HG03196 (cell line): ENCODE data around the gene NSMF.

Experiments used
- ATAC-seq: cut with Tn5 transposase; IDR thresholded peaks from one replicate; pipeline ENCODE4 v1.9.1; 2021; ENCODE audit not compliant: unreplicated experiment

NSMF gene

DNA sequence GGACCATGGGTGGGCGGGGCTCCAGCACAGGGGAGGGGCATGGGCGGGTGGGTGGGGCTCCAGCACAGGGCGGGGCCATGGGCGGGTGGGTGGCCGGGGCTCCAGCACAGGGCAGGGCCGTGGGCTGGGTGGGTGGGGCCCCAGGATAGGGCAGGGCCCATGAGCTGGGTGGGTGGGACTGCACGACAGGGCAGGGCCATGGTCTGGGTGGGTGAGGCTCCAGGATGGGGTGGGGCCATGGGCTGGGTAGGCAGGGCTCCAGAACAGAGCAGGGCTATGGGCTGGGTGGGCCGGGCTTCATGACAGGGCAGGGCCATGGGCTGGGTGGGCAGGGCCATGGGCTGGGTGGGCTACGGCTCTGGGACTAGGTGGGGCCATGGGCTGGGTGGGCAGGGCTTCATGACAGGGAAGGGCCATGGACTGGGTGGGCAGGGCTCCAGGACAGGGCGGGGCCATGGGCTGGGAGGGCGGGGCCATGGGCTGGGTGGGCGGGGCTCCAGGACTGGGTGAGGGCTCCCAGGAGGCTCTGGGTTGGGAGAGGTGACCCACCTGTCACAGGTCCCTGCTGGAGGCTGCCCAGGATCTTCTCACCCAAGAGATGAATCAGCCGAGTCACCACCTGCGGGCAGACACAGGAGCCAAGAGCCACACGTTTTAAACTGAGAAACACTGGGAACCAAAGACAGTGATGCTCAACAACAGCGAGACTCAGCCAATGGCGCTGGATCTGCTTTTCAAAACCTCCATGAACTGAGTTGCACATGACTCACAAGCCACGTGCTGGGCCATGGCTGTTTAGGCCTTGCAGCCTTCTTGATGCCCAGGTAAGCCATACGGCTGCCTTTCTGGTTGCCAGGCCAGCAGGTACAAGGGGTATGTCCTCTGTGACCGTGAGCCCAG is 33.6 kb upstream of the NSMF start:
- ATAC-seq: no peak

DNA sequence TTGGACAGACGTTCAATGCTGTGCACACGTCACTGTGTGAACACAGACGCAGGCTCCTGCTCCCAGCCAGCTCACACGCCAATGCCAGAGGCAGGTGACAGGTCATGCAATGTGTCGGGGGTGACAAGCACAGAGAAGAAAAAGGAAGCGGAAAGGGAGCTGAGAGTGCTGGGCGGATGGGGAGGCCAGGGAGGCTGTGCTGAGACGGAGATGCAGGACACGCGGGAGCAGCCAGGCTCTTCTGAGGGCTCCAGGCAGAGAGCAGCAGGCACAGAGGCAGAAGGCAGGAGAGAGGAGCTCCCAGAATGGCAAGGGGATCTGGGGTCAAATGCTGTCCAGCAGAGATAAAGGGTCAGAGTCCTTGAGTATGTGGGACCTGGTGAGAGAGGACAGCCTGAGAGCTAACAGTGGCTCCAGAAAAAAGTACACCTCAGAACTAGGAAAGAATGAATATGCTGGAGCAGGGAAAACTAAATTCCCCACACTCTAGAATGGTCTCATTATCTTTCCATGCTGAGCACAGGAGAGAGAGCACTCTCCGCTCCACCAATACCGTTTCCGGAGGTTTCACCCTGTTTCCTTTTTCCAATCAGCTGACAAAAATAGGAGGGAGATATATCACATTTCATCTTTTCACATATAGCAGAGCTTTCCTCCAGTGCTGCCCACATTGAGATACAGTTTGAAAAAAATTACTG is 32.8 kb upstream of the NSMF start:
- ATAC-seq: no peak

DNA sequence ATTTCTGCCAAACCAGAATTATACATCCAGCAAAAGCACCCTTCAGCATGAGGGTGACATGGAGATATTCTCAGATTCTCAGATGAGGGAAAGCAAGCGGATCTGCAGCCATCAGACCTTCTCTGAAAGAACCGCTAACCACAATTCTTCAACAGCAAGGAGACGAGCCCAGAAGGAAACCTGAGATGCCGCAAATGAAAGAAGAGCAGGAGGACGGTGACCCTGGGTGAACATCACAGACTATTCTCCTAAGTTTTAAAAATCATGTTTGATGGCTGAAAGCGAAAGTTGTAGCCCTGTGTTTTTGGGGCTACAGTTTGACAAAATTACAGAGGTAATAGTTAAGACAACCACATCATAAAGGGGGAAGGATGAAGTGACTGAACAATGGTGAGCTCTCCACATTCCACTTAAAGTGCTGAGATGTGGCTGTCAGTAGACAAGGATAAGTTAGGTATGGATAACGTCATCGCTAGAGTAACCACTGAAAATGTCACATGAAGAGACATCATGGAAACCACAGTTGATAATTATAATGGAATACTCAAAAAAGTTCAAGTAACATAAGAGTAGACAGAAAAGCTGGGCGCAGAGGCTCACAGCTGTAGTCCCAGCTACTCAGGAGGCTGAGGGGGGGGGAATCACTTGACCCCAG is 31.5 kb upstream of the NSMF start:
- ATAC-seq: no peak

DNA sequence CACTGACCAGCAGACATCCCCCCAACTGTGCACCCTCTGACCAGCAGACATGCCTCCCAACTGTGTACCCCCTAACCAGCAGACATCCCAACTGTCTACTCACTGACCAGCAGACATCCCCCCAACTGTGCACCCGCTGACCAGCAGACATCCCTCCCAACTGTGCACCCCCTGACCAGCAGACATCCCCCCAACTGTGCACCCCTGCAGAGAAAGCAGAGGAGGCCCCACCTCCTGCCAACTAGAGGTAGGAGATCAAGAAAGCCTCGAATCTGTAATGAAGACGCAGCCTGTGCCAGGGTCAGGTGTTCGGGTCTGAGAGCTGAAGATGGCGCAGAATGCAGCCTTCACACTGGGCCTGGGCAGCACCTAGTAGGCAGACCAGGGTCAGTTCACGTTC is 29.8 kb upstream of the NSMF start:
- no peak for ATAC-seq

DNA sequence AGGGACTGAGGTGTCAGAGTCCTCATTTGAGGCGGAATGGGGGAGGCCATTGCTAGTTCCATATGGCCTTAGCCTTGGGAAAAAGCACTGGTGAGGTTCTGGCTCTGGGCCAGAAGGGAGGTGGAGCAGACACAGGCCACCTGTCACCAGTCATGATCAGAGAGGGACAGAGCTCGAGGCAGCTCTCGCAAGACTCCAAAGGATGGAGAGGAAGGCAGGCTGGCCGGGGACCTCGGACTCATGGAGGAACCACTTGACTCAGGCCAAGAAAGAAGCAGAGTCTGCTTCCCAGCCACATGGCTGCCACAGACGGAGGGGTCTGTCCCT is 29.2 kb upstream of the NSMF start:
- no peak for ATAC-seq

DNA sequence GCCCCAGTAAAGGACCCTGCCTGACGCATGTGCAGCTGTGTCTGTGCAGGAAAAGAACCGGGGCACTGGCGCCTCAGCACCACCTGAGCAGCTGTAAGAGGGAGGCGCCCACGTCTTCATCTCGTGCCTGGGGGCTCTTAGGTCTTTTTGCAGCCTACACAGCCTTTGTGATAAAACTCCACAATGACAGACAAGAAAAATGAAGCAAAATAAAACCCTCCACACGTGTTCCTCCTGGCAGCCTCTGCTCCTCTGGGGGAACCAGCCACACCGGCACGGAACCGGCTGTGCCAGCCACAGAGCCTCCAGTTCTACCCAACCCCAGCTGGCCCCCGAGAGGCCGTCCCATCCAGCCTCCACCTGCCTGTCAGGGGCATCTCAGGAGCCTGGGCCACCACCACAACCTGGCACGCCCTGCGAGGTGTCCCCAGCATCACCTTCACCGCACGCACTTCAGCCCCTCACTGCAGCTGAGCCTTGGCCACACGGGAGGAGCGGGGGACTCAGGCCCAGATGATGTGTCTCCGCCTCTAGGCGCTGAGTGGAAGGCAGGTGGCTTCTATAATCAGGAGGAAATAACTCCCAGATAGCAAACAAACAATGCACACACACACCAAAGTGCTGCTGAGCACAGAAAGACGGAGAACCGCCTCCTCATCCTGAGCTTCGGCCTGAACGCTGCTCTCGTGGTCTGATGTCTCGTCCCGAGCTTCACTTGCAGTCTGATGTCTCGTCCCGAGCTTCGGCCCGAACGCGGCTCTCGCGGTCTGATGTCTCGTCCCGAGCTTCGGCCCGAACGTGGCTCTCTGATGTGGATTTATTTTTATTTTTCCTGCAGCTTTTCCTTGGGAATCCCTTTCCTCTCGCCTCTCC is 28.6 kb upstream of the NSMF start:
- ATAC-seq: no peak

DNA sequence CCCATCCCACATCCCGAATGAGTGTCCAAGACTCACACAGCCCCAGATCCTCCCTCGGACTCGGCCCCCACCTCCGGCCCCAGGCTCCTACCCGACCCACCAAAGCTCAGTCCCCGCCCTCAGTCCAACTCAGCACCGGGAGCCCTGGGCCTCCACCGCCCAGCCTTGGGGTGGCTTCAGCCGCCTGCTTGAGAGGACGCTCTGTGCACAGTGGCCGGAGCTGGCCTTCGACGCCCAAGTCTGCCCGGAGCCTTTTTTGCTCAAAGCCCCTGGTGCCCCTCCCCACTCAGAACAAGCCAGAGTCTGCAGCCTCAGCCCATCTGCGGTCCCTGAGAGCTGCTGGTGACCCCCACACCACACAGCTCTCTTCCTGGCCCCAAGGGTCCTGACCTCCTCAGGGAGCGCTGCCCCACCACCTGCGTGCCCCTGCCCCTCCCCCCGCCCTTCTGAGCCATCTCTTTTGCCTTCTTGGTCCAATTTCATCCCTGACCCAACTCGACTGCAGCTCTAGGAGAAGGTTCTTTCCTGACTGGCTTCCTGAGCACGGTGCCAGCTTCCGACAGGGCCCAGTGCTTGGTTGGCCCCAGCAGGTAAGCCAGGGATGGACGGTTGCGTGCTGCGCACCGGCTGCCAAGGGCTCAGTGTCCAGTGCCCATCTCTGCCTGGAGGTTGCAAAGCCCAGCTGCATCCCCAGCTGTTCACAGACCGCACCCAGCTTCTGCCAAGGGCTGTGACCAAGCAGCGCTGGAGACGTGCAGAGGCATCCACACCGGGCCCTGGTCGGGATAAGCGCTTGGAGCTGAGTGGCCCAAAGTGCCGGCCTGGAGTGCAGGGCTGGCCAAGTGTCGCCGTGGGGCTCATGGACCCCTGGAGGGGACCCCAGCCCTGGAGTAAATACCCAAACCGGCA is 27.7 kb upstream of the NSMF start:
- ATAC-seq: no peak

DNA sequence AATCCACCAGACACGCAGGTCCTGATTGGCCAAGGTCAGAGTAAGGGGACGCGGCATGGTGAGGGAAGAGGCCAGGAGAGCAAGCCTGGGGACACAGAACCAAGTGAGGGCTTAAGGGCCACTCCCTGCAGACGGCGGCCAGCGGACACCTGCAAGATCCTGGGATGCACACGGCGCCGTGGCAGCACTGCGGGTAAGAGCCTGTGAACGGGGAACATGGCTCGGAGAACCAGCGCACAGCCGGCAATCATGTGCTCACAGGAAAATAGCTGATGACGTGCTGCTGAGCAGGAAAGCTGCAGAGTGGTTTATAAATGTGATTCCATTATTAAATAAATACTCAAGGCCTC is 27.0 kb upstream of the NSMF start:
- no peak for ATAC-seq

DNA sequence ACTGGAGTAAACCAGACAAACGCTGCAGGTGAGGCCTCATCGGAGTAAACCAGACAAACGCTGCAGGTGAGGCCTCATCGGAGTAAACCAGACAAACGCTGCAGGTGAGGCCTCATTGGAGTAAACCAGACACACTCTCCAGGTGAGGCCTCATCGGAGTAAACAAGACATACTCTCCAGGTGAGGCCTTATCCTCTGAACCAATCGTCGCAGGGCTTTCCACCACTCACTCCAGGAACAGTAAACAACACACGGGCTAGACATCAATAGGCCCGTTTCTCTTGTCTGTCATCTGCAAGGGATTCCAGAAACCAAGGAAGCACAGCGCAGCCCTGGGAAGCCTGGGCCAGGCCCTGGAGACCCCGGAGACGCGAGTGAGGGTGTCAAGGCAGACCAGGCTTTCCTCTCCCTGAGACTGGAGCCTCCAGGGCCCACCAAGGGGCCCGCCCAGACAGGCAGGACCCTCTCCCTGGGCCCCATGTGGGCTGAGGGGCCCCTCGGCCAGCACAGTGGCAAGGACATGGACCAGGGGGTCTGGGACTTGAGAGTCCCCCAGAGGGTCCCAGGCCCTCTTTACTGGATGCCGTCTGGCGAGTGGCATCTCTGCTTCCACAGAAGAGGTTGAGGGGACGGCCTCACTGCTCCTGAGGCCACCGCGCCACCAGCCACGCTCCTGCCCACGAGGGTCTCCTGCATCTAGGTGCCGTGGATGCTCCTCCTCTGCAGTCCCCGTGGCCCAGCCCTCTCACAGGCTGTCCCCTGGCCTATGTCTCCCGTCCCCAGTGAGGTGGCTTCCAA is 26.4 kb upstream of the NSMF start:
- no peak for ATAC-seq

DNA sequence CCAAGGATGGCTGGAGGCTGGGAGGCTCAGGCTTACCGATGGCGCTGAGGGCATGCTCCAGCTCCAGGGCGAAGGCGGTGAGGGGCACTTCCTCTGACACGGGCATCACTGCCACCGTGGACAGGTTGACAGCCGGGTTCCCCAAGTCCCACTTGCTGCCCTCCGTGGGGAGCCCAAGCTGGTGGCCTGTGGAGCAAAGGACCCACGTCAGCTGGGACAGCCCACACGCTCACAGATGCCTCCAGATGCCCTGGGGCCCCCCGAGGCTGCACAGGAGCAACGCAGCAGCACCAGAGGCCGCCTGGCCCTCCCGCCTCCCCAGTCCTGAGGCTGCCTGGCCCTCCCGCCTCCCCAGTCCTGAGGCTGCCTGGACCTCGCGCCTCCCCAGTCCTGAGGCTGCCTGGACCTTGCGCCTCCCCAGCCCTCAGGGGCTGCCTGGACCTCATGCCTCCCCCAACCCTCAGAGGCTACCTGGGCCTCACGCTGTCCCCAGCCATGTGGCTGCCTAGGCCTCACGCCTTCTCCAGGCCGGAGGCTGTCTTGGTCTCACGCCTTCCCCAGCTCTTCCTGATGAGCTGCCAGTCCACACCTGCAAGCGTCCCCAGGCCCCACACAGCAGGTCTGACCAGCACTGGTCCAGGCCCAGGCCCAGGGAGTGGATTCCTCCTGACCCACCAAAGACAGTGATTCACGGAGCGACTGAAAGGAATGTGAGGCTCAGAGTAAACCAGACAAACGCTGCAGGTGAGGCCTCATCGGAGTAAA is 25.6 kb upstream of the NSMF start:
- ATAC-seq: no peak

DNA sequence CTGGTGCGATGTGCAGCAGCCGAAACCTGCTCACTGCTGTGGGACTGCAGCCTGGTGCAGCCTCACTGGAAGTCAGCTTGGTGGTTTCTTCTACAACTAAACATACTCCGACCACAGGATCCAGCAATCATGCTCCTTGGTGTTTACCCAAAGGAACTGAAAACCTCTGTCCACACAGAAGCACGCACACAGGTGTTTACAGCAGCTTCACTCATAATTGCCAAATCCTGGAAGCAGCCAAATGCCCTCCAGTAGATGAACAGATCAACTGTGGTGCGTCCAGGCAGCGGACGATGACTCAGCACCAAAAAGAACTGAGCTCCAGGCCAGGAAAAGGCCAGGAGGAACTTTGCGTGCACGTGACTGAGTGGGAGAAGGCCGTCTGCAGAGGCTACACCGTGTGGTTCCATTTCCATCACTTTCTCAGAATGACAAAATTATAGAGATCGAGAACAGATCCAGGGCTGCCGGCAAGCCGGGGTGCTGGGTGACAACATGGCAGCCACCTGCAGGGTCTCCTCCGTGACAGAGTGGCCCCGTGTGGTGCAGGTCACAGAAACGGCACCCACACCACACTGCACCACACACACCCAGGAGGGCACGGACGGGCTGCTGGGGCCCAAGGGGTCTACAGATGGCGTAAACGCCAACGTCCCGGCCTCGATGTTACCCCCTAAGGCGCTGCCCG is 23.1 kb upstream of the NSMF start:
- no peak for ATAC-seq

DNA sequence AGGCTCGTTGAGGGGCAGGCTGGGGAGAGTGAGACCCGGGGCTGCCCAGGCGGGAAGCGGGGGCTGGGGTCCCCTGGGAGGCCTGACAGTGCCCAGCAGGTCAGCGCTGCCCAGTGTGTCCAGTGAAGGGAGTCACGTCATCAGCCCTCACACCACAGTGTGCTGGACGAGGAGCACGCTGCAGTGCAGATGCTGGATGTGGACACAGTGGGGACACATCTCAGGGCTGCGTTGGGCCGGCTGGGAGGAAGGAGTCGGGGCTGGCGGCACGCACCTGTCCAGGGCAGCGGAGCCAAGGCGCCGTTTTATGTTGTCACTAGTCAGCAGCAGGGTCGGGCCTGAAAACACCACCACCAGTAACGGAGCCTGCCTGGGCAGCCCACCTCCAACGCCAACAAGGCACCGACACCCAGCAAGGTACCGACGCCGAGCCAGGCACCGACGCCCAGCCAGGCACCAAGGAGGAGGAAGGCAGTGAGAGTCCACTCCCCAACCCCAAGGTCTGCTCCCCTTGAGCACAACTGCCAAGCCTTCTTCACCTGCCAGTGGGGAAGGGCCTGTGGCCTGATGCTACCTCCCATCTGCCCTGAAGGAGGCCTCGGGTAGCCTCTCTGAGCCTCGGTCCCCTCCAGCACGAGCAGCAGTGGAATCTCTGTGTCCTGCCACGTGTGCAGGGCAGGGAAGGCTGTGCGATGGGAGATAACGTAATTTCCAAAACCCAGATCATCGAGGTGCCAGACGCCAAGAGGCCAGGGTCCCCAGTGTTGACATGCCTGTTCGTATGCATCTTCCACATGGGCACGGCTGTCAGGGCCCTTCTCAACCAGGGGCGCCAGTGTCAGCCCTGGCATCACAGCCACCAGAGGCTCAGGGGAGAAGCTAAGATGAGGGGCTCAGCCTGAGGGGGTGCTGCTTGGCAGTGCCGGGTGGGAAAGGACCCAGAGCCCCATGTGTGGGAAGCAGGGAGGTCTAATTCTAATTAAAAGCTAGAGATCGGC is 21.9 kb upstream of the NSMF start:
- ATAC-seq: no peak

DNA sequence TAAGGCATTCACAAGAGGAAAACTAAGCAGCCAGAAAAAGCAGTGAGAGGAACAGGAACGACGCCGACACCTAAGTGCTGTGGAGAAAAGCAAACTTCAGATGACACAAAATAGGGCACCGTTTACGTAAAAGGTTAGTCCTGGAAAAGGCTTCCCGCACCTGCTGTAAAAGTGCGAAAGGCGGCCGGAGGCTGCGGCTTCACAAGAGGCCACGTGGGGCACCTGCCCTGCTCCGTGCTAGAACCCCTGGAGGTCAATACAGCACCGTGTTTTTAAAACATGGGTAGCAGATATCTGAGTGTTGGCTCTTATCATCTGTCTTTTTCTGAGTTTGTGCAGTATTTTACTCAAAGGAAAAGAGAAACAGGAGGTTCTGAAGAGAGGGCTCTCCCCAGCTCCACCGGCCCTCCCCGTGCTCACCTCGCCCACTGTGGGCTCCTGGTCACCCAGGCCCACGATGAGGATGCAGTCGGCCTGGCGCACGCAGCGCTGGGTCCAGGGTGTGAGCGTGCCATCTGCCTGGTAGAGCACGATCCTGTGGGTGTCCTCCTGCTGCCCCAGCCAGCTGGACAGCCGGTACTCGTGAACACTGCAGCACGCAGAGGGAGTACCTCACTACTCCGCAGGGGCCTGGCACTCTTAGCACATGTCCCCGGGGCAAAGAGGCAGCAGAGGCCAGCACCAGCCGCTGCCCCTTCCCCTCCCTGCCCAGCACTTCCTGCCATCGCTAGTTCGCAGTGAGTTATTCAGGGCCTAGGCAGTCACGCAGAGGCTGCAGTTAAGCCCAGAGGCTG is 21.0 kb upstream of the NSMF start:
- no peak for ATAC-seq

DNA sequence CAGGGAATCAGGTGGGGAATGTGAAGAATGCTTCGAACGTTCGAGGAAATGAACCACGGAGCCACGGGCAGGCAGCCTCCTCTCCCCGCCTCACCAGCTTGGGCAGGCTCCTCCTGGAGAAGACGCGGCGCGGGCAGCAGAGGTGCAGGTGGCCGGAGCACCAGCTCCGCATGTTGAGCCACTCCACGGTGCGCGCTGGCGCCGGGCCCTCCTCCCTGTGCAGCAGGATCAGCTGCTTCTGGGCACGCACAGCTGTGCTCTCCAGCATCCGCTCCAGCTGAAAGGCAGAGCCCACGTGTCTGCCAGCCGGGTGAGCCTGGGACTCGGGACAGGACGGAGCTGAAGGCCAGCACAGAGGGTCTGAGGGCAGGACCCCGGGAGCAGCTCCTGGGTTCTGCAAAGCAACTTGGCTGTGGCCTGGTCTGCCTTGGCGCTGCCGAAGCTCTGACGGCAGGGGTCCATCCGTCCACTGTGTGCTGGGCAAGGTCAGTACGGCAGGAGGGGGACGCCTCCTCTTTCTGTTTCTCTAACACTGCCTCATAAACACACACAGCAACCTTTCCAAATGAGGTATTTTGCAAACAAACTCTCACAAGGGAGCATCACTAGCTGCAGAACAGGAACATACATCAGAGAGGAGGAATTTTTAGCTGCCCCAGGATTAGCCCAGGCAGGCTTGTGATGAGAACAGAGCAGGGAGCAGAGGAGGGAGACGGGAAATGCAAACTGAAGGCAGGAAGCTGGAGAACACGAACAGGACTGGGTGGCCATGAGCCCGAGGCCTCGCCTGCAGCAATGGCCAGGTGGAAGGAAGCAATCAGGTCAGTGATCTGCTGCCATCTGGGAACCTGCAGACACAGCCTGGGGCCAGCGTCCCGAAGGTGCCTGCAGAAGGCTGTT is 20.1 kb upstream of the NSMF start:
- ATAC-seq: no peak

DNA sequence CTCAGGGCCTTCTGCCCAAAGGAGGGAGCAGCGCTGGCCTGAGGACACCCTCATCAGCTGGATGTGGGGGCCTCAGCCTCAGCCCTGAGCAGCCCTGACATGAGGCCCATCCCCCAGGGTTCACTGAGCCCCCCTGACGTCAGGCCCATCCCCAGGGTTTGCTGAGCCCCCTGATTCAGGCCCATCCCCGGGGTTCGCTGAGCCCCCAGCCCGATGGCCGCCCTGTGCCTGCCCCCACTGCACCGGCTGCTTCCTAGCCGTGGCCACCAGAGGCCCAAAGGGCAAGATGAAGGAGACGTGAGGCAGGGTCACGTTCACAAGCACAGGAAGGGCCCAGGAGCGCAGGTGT is 19.5 kb upstream of the NSMF start:
- ATAC-seq: no peak
